NB4 (cell line): Measurements from ENCODE around the gene BICD1.

Experiments used
- DNase-seq: peaks from one replicate; pipeline ENCODE4 v3.0.0; 2010; ENCODE audit warnings: low read depth
- H3K4me3 ChIP-seq: one replicate; pipeline ENCODE4 v1.5.1; 2011; ENCODE audit warnings: mild to moderate bottlenecking, low read depth, low read length, moderate library complexity
- CTCF ChIP-seq: IDR thresholded peaks from one replicate; pipeline ENCODE4 v1.5.1; 2012; ENCODE audit warnings: low read depth, low read length
- MAX ChIP-seq: IDR thresholded peaks from 2 replicates; pipeline ENCODE4 v1.6.1; 2011; ENCODE audit warnings: low read depth, low read length
- MYC ChIP-seq: IDR thresholded peaks from 2 replicates; pipeline ENCODE4 v1.6.1; 2011; ENCODE audit warnings: low read depth, low read length
- POLR2A ChIP-seq: IDR thresholded peaks from 2 replicates; pipeline ENCODE4 v1.6.1; 2011; ENCODE audit warnings: mild to moderate bottlenecking; ENCODE audit not compliant: insufficient read length; ENCODE audit errors: extremely low read depth

The BICD1 gene

GRCh38 chr12:32305163-32305562 is 198.5 kb downstream of the BICD1 start:
- H3K4me3 ChIP-seq: no peak overlapping the region
- peak; percentile 63 for DNase-seq
- no peak for TF ChIP-seq MAX
- peak; percentile 35 for TF ChIP-seq CTCF

GRCh38 chr12:32307326-32307725 is 200.7 kb downstream of the BICD1 start:
- no peak for DNase-seq
- H3K4me3 ChIP-seq: no peak overlapping the region
- no peak for TF ChIP-seq CTCF
- TF ChIP-seq POLR2A: no peak
- no peak for TF ChIP-seq MAX
- TF ChIP-seq MYC: no peak

- no peak for DNase-seq
- TF ChIP-seq POLR2A (no peak), MYC (no peak), CTCF (no peak), MAX (no peak)
- H3K4me3 ChIP-seq: no peak overlapping the region
These were observed 203.4 kb downstream of the BICD1 start for GRCh38 chr12:32309811-32310736.

- TF ChIP-seq CTCF (peak; percentile 35), MYC (no peak)
- peak; percentile 71 for DNase-seq
- no peak overlapping the region for H3K4me3 ChIP-seq
These were observed 205.5 kb downstream of the BICD1 start for GRCh38 chr12:32312049-32312670.

- TF ChIP-seq POLR2A (no peak), MYC (no peak), CTCF (no peak), MAX (no peak)
- no peak for DNase-seq
- H3K4me3 ChIP-seq: no peak overlapping the region
These were observed 215.7 kb downstream of the BICD1 start for GRCh38 chr12:32322354-32322753.
